IMR-90 (cell line): ENCODE data around the gene GIT1. TPM values are rescaled to one million over a fixed set of nuclear protein-coding genes. Genes with fewer than 3 reads are reported as not detected.

Experiments
- ATAC-seq: fragments of 200-7000 bp; cut with Tn5 transposase; 2 replicates; pipeline ENCODE4 v1.9.1; 2020; ENCODE audit warnings: low read depth, mild to moderate bottlenecking, moderate library complexity
- BruUV-seq: library from RNA; stranded (reverse); fragments of 400-500 nt; replicated peaks from 2 replicates; lab custom pipeline; 2021; lab: Mats Ljungman, UMichigan
- CTCF ChIA-PET: fragments of 300-600 bp; formaldehyde crosslinking; extraction: SDS; loops from one replicate; lab custom pipeline; 2021; ENCODE audit warnings: antibody characterized with exemption; lab: Yijun Ruan, JAX
- POLR2A ChIA-PET: fragments of 300-600 bp; sonication (Branson Sonifier 250); formaldehyde crosslinking; loops from one replicate; lab custom pipeline; 2022; ENCODE audit warnings: antibody characterized with exemption; ENCODE audit not compliant: unreplicated experiment; lab: Charles Lee
- DNase-seq: peaks from one replicate; pipeline ENCODE4 v3.0.0; 2013
- H2AFZ ChIP-seq: replicated peaks from 2 replicates; pipeline ENCODE3; 2013; ENCODE audit warnings: low read length, mild to moderate bottlenecking; ENCODE audit not compliant: poor library complexity
- H2AK5ac ChIP-seq: 2 replicates; pipeline ENCODE4 v1.6.1; 2013; ENCODE audit warnings: low read depth, low read length, inconsistent platforms
- H2AK9ac ChIP-seq: replicated peaks from 2 replicates; pipeline ENCODE3; 2013; ENCODE audit warnings: mild to moderate bottlenecking, low read depth, low read length, moderate library complexity; ENCODE audit not compliant: poor library complexity
- H2BK120ac ChIP-seq: 2 replicates; pipeline ENCODE4 v1.6.1; 2013; ENCODE audit warnings: low read depth, low read length, inconsistent platforms
- H2BK15ac ChIP-seq: 3 replicates; pipeline ENCODE4 v1.6.1; 2013; ENCODE audit warnings: low read depth, low read length, inconsistent platforms
- H2BK20ac ChIP-seq: 2 replicates; pipeline ENCODE4 v1.6.1; 2013; ENCODE audit warnings: low read depth, mild to moderate bottlenecking, inconsistent platforms, low read length, moderate library complexity
- H2BK5ac ChIP-seq: 2 replicates; pipeline ENCODE4 v1.6.1; 2013; ENCODE audit warnings: mild to moderate bottlenecking, low read depth, low read length, inconsistent platforms; ENCODE audit not compliant: poor library complexity, severe bottlenecking
- H3K14ac ChIP-seq: replicated peaks from 2 replicates; pipeline ENCODE4 v1.6.1; 2013; ENCODE audit warnings: low read depth, low read length, inconsistent platforms
- H3K18ac ChIP-seq: 2 replicates; pipeline ENCODE4 v1.6.1; 2013; ENCODE audit warnings: low read depth, low read length, control low read depth
- H3K23ac ChIP-seq: 2 replicates; pipeline ENCODE4 v1.6.1; 2013; ENCODE audit warnings: low read depth, low read length, inconsistent platforms
- H3K27ac ChIP-seq: 2 replicates; pipeline ENCODE4 v1.5.1; 2013; ENCODE audit warnings: mild to moderate bottlenecking, control low read depth, low read length; ENCODE audit not compliant: insufficient read depth
- H3K27me3 ChIP-seq: 2 replicates; pipeline ENCODE4 v1.6.1; 2013; ENCODE audit warnings: low read length; ENCODE audit not compliant: control insufficient read depth, insufficient read depth
- H3K36me3 ChIP-seq: 2 replicates; pipeline ENCODE4 v1.6.1; 2013; ENCODE audit warnings: low read length, mixed read lengths; ENCODE audit not compliant: control insufficient read depth, insufficient read depth
- H3K4ac ChIP-seq: 2 replicates; pipeline ENCODE4 v1.6.1; 2013; ENCODE audit warnings: low read depth, low read length, inconsistent platforms
- H3K4me1 ChIP-seq: 2 replicates; pipeline ENCODE4 v1.6.1; 2013; ENCODE audit warnings: low read length, mixed read lengths; ENCODE audit not compliant: control insufficient read depth, insufficient read depth
- H3K4me2 ChIP-seq: 2 replicates; pipeline ENCODE4 v1.6.1; 2013; ENCODE audit warnings: low read depth, mild to moderate bottlenecking, control low read depth, low read length, moderate library complexity
- H3K4me3 ChIP-seq: 2 replicates; pipeline ENCODE4 v1.5.1; 2013; ENCODE audit warnings: low read depth, mild to moderate bottlenecking, control low read depth, low read length, moderate library complexity; ENCODE audit not compliant: insufficient read depth
- H3K56ac ChIP-seq: 2 replicates; pipeline ENCODE4 v1.6.1; 2013; ENCODE audit warnings: low read length, inconsistent platforms; ENCODE audit not compliant: insufficient read depth; ENCODE audit errors: extremely low read depth
- H3K79me1 ChIP-seq, 2 experiments: 2 replicates each; pipeline ENCODE4 v1.6.1; 2013; ENCODE audit warnings: low read length in 2 of 2, inconsistent platforms in 1 of 2, low read depth in 1 of 2
- H3K9ac ChIP-seq: 2 replicates; pipeline ENCODE4 v1.6.1; 2013; ENCODE audit warnings: low read depth, low read length, control low read depth
- H3K9me1 ChIP-seq: 2 replicates; pipeline ENCODE4 v1.6.1; 2013; ENCODE audit warnings: low read length, inconsistent platforms; ENCODE audit not compliant: insufficient read depth
- H3K9me3 ChIP-seq: 2 replicates; pipeline ENCODE4 v1.6.1; 2013; ENCODE audit warnings: low read length; ENCODE audit not compliant: control insufficient read depth, insufficient read depth
- H4K20me1 ChIP-seq: 2 replicates; pipeline ENCODE4 v1.6.1; 2013; ENCODE audit warnings: low read length, inconsistent platforms; ENCODE audit not compliant: insufficient read depth
- H4K5ac ChIP-seq: 2 replicates; pipeline ENCODE4 v1.6.1; 2013; ENCODE audit warnings: mild to moderate bottlenecking, low read depth, low read length, control low read depth
- H4K8ac ChIP-seq, 2 experiments: 2 replicates each; pipeline ENCODE4 v1.6.1; 2013; ENCODE audit warnings: low read depth in 2 of 2, low read length in 2 of 2, control low read depth in 1 of 2, inconsistent platforms in 1 of 2
- H4K91ac ChIP-seq: 2 replicates; pipeline ENCODE4 v1.6.1; 2013; ENCODE audit warnings: low read depth, low read length, inconsistent platforms; ENCODE audit not compliant: insufficient read depth
- CEBPB ChIP-seq: IDR thresholded peaks from 2 replicates; pipeline ENCODE4 v1.6.1; 2012; ENCODE audit warnings: low read depth, low read length, improper control_type of control experiment
- CHD1 ChIP-seq: IDR thresholded peaks from 2 replicates; pipeline ENCODE4 v1.6.1; 2012; ENCODE audit warnings: low read depth, low read length, improper control_type of control experiment
- MAFK ChIP-seq: IDR thresholded peaks from 2 replicates; pipeline ENCODE4 v1.6.1; 2012; ENCODE audit warnings: low read depth, low read length, improper control_type of control experiment
- MXI1 ChIP-seq: IDR thresholded peaks from 2 replicates; pipeline ENCODE4 v1.6.1; 2012; ENCODE audit warnings: low read depth, mild to moderate bottlenecking, low read length, moderate library complexity, borderline replicate concordance
- NFE2L2 ChIP-seq: fragments of 150-350 bp; IDR thresholded peaks from 2 replicates; pipeline ENCODE4 v1.6.1; 2016; ENCODE audit warnings: low read depth, mild to moderate bottlenecking, low read length
- POLR2A ChIP-seq: IDR thresholded peaks from 2 replicates; pipeline ENCODE4 v1.6.1; 2012; ENCODE audit warnings: mild to moderate bottlenecking, low read depth, low read length
- RCOR1 ChIP-seq: IDR thresholded peaks from 2 replicates; pipeline ENCODE4 v1.6.1; 2012; ENCODE audit warnings: mild to moderate bottlenecking, low read length, improper control_type of control experiment; ENCODE audit not compliant: insufficient replicate concordance
- RFX5 ChIP-seq: IDR thresholded peaks from 2 replicates; pipeline ENCODE4 v1.8.0; 2012; ENCODE audit warnings: low read depth, mild to moderate bottlenecking, low read length, moderate library complexity
- USF2 ChIP-seq: fragments of 150-350 bp; IDR thresholded peaks from 2 replicates; pipeline ENCODE4 v1.6.1; 2017; ENCODE audit warnings: mild to moderate bottlenecking, antibody characterized with exemption, low read length, low read depth
- WGBS, 2 experiments: methylation state at CpG; one replicate each; pipeline versions ENCODE4 v1.1.5 to v1.1.7; 2013; ENCODE audit warnings: missing lambda C conversion rate in 2 of 2; ENCODE audit not compliant: insufficient read length in 1 of 2; ENCODE audit errors: extremely low coverage in 2 of 2; 5-methylcytosine and 5-hydroxymethylcytosine counted together
- dilution Hi-C: fragments of 300-500 bp; cut with HindIII; formaldehyde crosslinking; loops from one replicate; pipeline ENCODE4 v1.14.3; 2018; ENCODE audit warnings: low sequenced_read_pairs; ENCODE audit not compliant: unreplicated experiment
- in situ Hi-C: fragments of 300-500 bp; cut with MboI; formaldehyde crosslinking; loops from 3 replicates; pipeline ENCODE4 v1.14.3; 2019; ENCODE audit warnings: low sequenced_read_pairs, inconsistent platforms, mixed read lengths
- intact Hi-C: fragments of 100-400 bp; cut with micrococcal nuclease; formaldehyde crosslinking; loops from 2 replicates; pipeline ENCODE4 v1.10.0; 2022
- polyA plus RNA-seq, 3 experiments: library from polyadenylated mRNA; depleted of rRNA; stranded (reverse); fragments of >200 nt; gene quantifications; 2 replicates each; pipeline ENCODE4 v1.2.3, GENCODE V29; 2012; ENCODE audit warnings: low replicate concordance in 1 of 3
- total RNA-seq: library from RNA; depleted of rRNA; stranded (reverse); fragments of >200 nt; gene quantifications from 2 replicates; pipeline ENCODE4 v1.2.3, GENCODE V29; 2012

GIT1 gene
- total and polyA plus RNA-seq, 2 of the 4 experiments (the other 2 are of a cell fraction): 14.2 to 34.2 TPM

DNA sequence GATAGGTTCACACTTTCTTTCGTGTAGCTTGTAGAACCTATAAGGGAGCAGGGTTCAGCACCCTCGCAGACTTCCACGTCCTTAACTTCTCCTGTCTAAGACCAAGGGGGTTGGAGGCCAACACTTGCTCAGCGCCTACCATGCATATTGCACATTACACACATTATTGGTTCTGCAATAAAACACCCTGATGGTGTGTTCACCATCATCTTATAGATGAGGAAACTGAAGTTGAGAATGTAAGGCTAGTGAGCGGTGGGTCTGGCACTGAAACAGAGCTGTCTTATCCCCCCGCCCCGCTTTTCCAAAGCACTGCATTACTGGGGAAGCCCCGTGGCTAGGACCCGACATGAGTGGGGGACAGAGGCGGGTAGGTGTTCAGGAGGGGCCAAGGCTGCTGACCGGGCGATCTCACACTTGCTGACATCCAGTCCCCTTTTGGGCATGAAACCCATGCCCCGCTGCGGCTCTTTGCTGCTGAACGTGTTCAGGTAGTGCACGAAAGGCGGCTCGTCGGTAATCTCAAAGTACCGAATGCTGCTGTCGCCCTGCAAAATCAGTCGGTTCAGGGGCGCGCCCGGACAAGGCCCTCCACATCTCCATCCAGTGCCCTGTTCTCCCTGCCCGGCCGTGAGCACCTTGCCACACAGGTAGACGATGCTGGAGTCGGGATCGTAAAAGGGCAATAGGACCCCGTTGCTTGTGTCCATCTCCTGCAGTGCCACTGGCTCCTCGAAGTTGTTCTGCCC is 27.0 kb upstream of the GIT1 start:
- Histone ChIP-seq H2AK9ac (no peak overlapping the region), H3K36me3 (peaks cover 2% of the 10 kb centered on the region; the same call in 1 of the 2 replicates), H4K20me1 (peaks cover 9% of the 10 kb centered on the region; the same call in 1 of the 2 replicates), H4K91ac (no peak overlapping the region), H2BK120ac (no peak overlapping the region), H3K4me1 (peaks cover 8% of the 10 kb centered on the region), H3K27me3 (no peaks in the 10 kb centered on the region; the same call in 1 of the 2 replicates), H3K14ac (no peak overlapping the region), H2BK5ac (no peak overlapping the region), H3K4me2 (no peak overlapping the region), H3K9me3 (no peaks in the 10 kb centered on the region), H3K4ac (no peak overlapping the region), H3K79me1 (peaks cover 0 to 15% of the 10 kb centered on the region in 2 experiments; a peak in 1 of 4 replicates), H2BK15ac (no peak overlapping the region), H3K23ac (no peak overlapping the region), H3K56ac (no peak overlapping the region), H3K18ac (no peak overlapping the region), H2AFZ (peak overlapping the region; percentile 81), H3K27ac (no peak overlapping the region), H4K5ac (no peak overlapping the region), H2AK5ac (no peak overlapping the region), H4K8ac (no peak overlapping the region), H3K9me1 (peaks cover 21% of the 10 kb centered on the region), H2BK20ac (no peak overlapping the region), H3K9ac (no peak overlapping the region), H3K4me3 (no peak overlapping the region)
- DNase-seq (no peak), ATAC-seq (no peak)
- intact Hi-C loops (no loop called here), in situ Hi-C loops (no loop called here), dilution Hi-C loops (no loop called here)
- CTCF ChIA-PET: interaction anchor here (0.5 to 2.2 kb wide), 6 partner anchors 10 to 186 kb away, joined by 3 to 5 read pairs (median 4); no protein-coding TSS in a partner anchor
- WGBS, 2 experiments: 55% methylated on average over 21 of the region's 32 CpGs; no CpG with 5 or more reads in 1 of the 2 experiments
- POLR2A ChIA-PET: interaction anchor here (1.0 kb wide), 1 partner anchor 145 kb away, joined by 5 read pairs; no protein-coding TSS in a partner anchor
- no TSS peak for BruUV-seq
- no peak for TF ChIP-seq USF2
- TF ChIP-seq RFX5: no peak
- TF ChIP-seq MAFK: no peak
- TF ChIP-seq NFE2L2: no peak
- TF ChIP-seq MXI1: no peak
- no peak for TF ChIP-seq CEBPB
- TF ChIP-seq CHD1: no peak
- no peak for TF ChIP-seq POLR2A
- no peak for TF ChIP-seq RCOR1
